A549 treated with AZD9567 at 1 μM for 4 hours (cell line): ENCODE results near the gene CROCC2. TPM values are rescaled to one million over a fixed set of nuclear protein-coding genes. Genes with fewer than 3 reads are reported as not detected.

Source experiments
- total RNA-seq: library from RNA; stranded (reverse); fragments of 200-300 nt; extraction: Qiagen RNA extraction; gene quantifications from 5 replicates; pipeline ENCODE4 v1.2.3, GENCODE V29; 2022; ENCODE audit not compliant: insufficient read depth

CROCC2 gene
- total RNA-seq = not detected in 5 replicates

GRCh38 chr2:240906141-240906910, at the start of gene CROCC2:
Gene CROCC2 (plus strand): TSS chr2:240906336. CDS start chr2:240906514, 178 bp downstream.

GRCh38 chr2:240868286-240869108, 37.6 kb upstream of the CROCC2 start, which contains the start of gene AGXT:
Gene AGXT (plus strand): TSS chr2:240868824. CDS start chr2:240868866, 42 bp downstream.

DNA sequence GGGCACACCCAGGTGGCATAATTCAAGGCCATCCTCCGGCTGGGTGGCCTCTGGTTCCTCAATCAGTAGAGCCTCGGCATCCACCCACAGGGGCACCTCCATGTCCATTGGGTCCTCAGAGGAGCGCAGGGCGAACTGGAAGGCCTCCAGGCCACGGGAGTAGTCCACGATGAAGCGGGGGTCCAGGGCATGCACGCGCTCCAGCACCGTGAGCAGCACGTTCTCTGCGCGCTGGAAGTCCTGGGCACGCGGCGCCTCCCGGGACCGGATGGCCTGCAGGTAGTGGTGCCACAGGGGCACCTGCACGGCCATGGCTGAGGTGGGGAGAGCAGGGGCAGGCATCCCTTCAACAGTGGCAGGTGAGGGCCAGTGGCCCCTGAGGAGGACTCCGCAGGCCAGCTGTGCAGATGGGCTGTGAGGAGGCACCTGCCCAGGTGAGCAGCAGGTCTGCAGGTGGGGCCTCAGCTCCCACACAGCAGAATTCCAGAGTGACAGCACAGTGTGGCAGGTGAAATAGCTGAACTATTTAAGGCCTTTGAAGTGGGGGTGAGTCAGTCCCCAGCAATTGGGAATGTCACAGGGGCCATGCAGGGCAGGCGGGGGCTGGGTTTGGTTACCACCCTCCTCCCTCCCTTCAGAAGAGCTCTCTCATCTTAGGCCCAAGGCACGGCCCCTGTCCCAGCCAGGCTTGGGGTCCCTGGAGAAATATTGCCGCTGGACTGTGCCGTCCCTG, 10.3 kb upstream of the CROCC2 start, which contains the start of gene MAB21L4:
Gene MAB21L4 (minus strand): TSS at position 501 of the 733 bp plus-strand sequence. CDS start 159 bp downstream, at position 342.

DNA sequence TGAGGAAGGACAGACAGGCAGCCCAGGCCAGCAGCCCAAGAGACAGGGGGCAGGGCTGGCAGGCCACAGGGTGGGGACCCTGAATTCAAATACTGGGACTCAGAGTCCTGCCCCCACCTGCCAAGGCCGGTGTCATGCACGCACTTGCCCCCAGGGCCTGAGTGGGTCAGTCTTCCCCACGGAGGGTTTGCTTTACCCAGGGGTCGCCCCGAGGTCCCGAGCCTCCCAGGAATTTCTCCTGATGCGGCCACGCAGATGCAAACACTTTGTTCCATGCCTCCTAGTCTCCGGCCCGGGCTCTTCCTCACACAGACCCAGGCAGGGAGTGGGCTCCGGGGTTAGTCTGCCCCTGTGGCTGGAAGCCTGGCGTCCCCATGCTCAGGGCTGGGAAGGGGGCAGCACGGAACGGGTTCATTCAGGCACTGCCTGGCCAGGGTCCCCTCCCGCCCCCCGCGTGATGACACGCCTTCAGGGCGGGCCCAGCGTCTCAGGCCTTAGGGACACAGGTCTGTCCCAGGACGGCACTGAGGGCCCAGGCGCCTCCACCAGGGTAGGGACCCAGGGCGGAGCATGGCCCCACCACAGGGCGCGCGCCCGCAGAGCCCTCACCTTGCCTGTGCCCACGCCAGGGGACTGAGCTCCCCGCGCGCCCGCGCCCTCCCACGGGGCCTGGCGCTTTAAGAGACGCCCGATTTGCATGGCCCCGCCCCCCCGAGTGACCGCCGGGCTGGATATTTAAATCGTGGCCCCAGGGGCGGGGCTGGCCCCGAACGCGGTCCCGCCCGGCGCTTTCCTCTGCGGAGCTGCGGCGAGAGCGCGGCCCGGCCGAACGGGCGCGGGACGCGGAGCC, 91.9 kb downstream of the CROCC2 start, which contains the start of gene SNED1:
Gene SNED1 (plus strand): TSS at position 763 of the 850 bp plus-strand sequence. CDS start 220 bp downstream, outside the sequence.

Other genes starting within 250 kb of the CROCC2 start
- not detected in 5 replicates for gene AQP12B, start 223.5 kb upstream of the CROCC2 start, total RNA-seq
- gene AQP12A, start 214.5 kb upstream of the CROCC2 start, total RNA-seq = not detected in 5 replicates
- gene KIF1A, start 86.1 kb upstream of the CROCC2 start, total RNA-seq = 0.70 to 5.0 TPM (median 0.92 TPM) in 5 replicates
- gene AGXT, start 37.5 kb upstream of the CROCC2 start, total RNA-seq = not detected in 5 replicates
- gene MAB21L4, start 10.2 kb upstream of the CROCC2 start, total RNA-seq = 0.06 to 0.14 TPM (median 0.12 TPM) in 4 of 5 replicates, not detected in the other
- gene SNED1, start 92.3 kb downstream of the CROCC2 start, total RNA-seq = 0.69 to 0.92 TPM (median 0.85 TPM) in 5 replicates
- 19.1 to 26.0 TPM (median 23.8 TPM) in 5 replicates for gene MTERF4, start 196.0 kb downstream of the CROCC2 start, total RNA-seq
- gene PASK, start 243.1 kb downstream of the CROCC2 start, total RNA-seq = 7.0 to 10.4 TPM (median 8.6 TPM) in 5 replicates
- gene PPP1R7, start 244.1 kb downstream of the CROCC2 start, total RNA-seq = 59.2 to 70.8 TPM (median 60.9 TPM) in 5 replicates